Retinal pigment epithelial cell (primary cell): ENCODE data around the gene MELTF.
"Not testable (repeated sequence)": the region's sequence is repeated elsewhere in the genome, so short reads cannot be mapped to it uniquely, and the experiment has no call there.

Experiments
- DNase-seq: peaks from one replicate; pipeline ENCODE4 v3.0.0-alpha.2; 2010; ENCODE audit warnings: low read depth
- H3K4me3 ChIP-seq: 2 replicates; pipeline ENCODE4 v1.5.1; 2011; ENCODE audit warnings: mild to moderate bottlenecking, low read length, control low read depth, moderate library complexity
- CTCF ChIP-seq: conservative IDR thresholded peaks from 2 replicates; pipeline ENCODE4 v1.5.1; 2011; ENCODE audit warnings: low read depth, low read length, control low read depth, inconsistent platforms

Gene MELTF

GRCh38 chr3:197029511-197030167 lies at the start of gene MELTF:
Gene MELTF (minus strand): TSS chr3:197029817. CDS start chr3:197029702, 115 bp downstream.
- DNase-seq: no peak

GRCh38 chr3:197076415-197076814 lies 46.8 kb upstream of the MELTF start:
- DNase-seq: no peak
- TF ChIP-seq CTCF: no peak
- H3K4me3 ChIP-seq: no peak overlapping the region

More at GRCh38 chr3:197029511-197030167, at the start of gene MELTF:
- peak; percentile 52 for TF ChIP-seq CTCF
- peak within 1 kb of the TSS; percentile 20 for H3K4me3 ChIP-seq

DNA sequence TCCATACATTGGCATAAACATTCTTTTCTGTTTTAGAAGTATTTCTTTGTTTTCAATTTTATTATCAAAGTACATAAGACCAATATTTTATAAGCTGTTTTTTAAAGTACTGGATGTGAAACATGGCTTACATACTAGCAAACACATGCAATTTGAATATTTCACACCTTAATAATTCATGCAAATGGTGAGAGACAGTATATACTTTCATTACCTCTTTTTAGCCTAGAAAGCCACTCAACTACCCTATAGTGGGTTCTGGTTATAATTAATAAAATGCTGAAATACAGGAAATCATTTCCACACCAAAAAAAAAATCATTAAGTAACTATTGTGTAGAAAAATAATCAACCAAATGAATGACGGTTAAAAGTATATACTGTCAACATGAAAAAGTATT lies 38.5 kb upstream of the MELTF start:
- no peak for DNase-seq
- no peak overlapping the region for H3K4me3 ChIP-seq
- TF ChIP-seq CTCF: no peak

DNA sequence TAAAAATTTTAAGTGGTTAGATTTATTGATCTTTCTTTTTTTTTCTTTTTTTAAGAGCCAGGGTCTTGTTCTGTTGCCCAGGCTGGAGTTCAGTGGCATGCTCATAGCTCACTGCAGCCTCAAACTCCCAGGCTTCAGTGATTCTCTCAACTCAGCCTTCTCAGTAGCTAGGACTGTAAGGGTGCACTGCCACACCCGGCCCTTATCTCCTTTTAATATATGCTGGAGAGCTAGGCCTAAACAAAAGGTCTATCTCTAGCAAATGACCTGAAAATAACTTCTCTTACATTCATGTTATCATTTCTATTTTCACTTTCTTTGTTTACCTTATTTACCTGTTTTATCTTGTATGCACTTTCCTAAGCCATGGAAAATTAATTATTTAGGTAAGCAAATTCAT lies 35.2 kb upstream of the MELTF start:
- DNase-seq: no peak
- no peak overlapping the region for H3K4me3 ChIP-seq
- no peak for TF ChIP-seq CTCF

DNA sequence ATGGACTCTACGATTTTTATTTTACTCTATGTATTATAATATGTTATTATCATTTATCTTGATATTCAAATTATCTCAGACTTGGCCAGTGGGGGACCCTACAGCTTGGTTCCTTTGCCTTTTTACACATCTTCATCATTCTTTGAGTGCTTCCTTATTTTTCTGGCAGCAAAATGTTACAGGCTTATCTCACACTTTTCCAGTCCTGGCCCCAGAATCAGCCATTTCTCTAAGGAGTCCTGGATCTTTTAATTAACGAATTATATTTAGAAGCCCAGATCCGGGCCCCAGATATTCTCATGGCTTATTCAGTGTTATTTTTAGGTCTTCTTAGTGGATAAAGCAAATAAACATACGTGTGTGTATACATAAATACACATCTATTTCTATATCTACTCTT lies 32.8 kb upstream of the MELTF start:
- TF ChIP-seq CTCF: no peak
- no peak overlapping the region for H3K4me3 ChIP-seq
- DNase-seq: no peak

GRCh38 chr3:197051637-197052036 lies 22.0 kb upstream of the MELTF start:
- not testable (repeated sequence) for DNase-seq, H3K4me3 ChIP-seq

GRCh38 chr3:197050511-197050910 lies 20.9 kb upstream of the MELTF start:
- no peak overlapping the region for H3K4me3 ChIP-seq
- TF ChIP-seq CTCF: no peak
- no peak for DNase-seq

GRCh38 chr3:197042539-197042938 lies 12.9 kb upstream of the MELTF start:
- no peak for TF ChIP-seq CTCF
- H3K4me3 ChIP-seq: no peak overlapping the region
- no peak for DNase-seq
